NCI-H1694 (cell line): ENCODE results near the gene PMEPA1.
A peak's percentile ranks its signal among the peaks of the same experiment; 100 is the strongest.

Experiments
- DNase-seq: peaks from one replicate; lab custom pipeline; 2025; lab: John Stamatoyannopoulos, UW

Gene PMEPA1

GRCh38 chr20:57693002-57693582 lies 16.7 kb downstream of the PMEPA1 start:
- DNase-seq: no peak

- no peak for DNase-seq
Observed at GRCh38 chr20:57692393-57692792, 17.4 kb downstream of the PMEPA1 start.

- no peak for DNase-seq
Observed at GRCh38 chr20:57691699-57692098, 18.1 kb downstream of the PMEPA1 start.

GRCh38 chr20:57690525-57690924 lies 19.3 kb downstream of the PMEPA1 start:
- DNase-seq: no peak

GRCh38 chr20:57689745-57690481 lies 19.9 kb downstream of the PMEPA1 start:
- DNase-seq: no peak

GRCh38 chr20:57688864-57689263 lies 21.0 kb downstream of the PMEPA1 start:
- DNase-seq: no peak

GRCh38 chr20:57688295-57688694 lies 21.5 kb downstream of the PMEPA1 start:
- no peak for DNase-seq

- no peak for DNase-seq
Observed at GRCh38 chr20:57686931-57687652, 22.7 kb downstream of the PMEPA1 start.

GRCh38 chr20:57685146-57685758 lies 24.6 kb downstream of the PMEPA1 start:
- no peak for DNase-seq

- DNase-seq: no peak
Observed at GRCh38 chr20:57684808-57685140, 25.0 kb downstream of the PMEPA1 start.

GRCh38 chr20:57683881-57684807 lies 25.7 kb downstream of the PMEPA1 start:
- no peak for DNase-seq

- no peak for DNase-seq
Observed at GRCh38 chr20:57683287-57683686, 26.5 kb downstream of the PMEPA1 start.

GRCh38 chr20:57682184-57683101 lies 27.4 kb downstream of the PMEPA1 start:
- no peak for DNase-seq

GRCh38 chr20:57680934-57681914 lies 28.6 kb downstream of the PMEPA1 start:
- DNase-seq: no peak

GRCh38 chr20:57680131-57680716 lies 29.6 kb downstream of the PMEPA1 start:
- DNase-seq: no peak

GRCh38 chr20:57679113-57679512 lies 30.7 kb downstream of the PMEPA1 start:
- no peak for DNase-seq

GRCh38 chr20:57678340-57678739 lies 31.5 kb downstream of the PMEPA1 start:
- DNase-seq: peak; percentile 64

GRCh38 chr20:57677584-57677982 lies 32.2 kb downstream of the PMEPA1 start:
- DNase-seq: no peak
